Measurements from ENCODE around the gene ATP2A2. TPM values are rescaled to one million over a fixed set of nuclear protein-coding genes. Genes with fewer than 3 reads are reported as not detected.

ATP2A2 gene
- total RNA-seq, 4 donors from 2014 or later: 128 to 185 (median 178) TPM

- intact Hi-C loops (cut with DNase I; ENCODE audit: low total_unique reads) (no loop called here), in situ Hi-C loops (cut with MboI; ENCODE audit: low pct_ligation_motif_present in 1 of 4, low pct_unique_long_range_greater_than_20kb in 1 of 4, low sequenced_read_pairs in 3 of 4) (no loop called here)
- peaks cover 0 to 16% (median 4%) of the 10 kb centered on the region in 4 donors for H3K4me1 ChIP-seq
- H3K27me3 ChIP-seq: no peaks in the 10 kb centered on the region
- H3K36me3 ChIP-seq: no peaks in the 10 kb centered on the region
- no peak for TF ChIP-seq POLR2A (IDR thresholded peaks at IDR 0.05)
- H3K9me3 ChIP-seq: no peaks in the 10 kb centered on the region
- H3K27ac ChIP-seq: peak overlapping the region; percentile 42 to 74 (median 68)
- H3K4me3 ChIP-seq: no peak overlapping the region
- DNase-seq: no peak
- WGBS, 2 donors (ENCODE audit: low coverage in 1 of 2): 75 to 91% methylated on average over 2 to 5 of the region's 7 CpGs
Observed at GRCh38 chr12:110365489-110366320, 84.7 kb downstream of the ATP2A2 start.

DNA sequence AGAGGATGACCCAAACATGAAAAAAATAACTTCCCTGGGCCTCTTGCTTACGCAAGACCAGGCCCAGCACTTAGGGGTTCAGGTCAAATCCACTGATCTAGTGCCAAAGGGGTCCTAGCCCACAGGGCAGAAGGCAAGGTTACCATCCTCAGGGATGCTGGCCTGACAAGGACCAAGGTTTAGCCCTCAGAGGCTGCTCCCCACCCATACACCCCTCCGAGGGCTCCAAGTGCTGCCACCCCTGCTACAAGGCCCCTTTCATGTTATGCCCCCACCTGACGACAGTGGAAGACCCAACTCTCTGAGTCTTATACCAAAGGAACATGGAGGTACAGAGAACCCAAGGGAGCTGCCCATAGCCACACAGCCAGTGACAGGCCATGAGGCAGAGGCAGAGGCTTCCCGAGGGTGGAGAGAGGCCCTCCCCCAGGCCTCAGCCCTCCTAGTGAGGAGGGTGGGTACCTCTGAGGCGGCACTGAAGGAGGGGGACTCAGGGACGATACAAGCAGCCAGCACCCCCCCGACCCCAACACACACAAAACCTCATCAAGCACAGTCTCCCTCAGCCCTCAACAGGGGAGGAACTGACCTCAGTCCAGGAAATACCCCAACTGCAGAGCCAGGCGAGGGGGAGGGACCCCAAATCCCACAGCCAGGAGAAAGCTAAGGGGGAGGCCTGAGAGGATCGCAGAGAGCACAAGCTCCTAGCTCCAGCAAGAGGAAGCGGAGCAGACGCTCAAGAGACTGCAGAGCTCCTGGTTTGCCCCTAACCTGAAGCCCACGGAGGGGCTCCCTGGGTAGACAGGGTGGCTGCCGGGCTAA lies 85.5 kb downstream of the ATP2A2 start:
- H3K27ac ChIP-seq: peak overlapping the region; percentile 42 to 74 (median 68)
- H3K4me1 ChIP-seq: peaks cover 0 to 21% (median 4%) of the 10 kb centered on the region in 4 donors
- DNase-seq: no peak
- H3K36me3 ChIP-seq: no peaks in the 10 kb centered on the region
- H3K27me3 ChIP-seq: no peaks in the 10 kb centered on the region
- 64% methylated on average over 13 of the region's 13 CpGs; no CpG with 5 or more reads in 1 of the 2 donors for WGBS, 2 donors (ENCODE audit: low coverage in 1 of 2)
- TF ChIP-seq POLR2AphosphoS5 (IDR thresholded peaks at IDR 0.05) (no peak), EP300 (IDR thresholded peaks at IDR 0.05; ENCODE audit: low read depth) (no peak), POLR2A (IDR thresholded peaks at IDR 0.05) (no peak)
- TF ChIP-seq, protein P1, sequence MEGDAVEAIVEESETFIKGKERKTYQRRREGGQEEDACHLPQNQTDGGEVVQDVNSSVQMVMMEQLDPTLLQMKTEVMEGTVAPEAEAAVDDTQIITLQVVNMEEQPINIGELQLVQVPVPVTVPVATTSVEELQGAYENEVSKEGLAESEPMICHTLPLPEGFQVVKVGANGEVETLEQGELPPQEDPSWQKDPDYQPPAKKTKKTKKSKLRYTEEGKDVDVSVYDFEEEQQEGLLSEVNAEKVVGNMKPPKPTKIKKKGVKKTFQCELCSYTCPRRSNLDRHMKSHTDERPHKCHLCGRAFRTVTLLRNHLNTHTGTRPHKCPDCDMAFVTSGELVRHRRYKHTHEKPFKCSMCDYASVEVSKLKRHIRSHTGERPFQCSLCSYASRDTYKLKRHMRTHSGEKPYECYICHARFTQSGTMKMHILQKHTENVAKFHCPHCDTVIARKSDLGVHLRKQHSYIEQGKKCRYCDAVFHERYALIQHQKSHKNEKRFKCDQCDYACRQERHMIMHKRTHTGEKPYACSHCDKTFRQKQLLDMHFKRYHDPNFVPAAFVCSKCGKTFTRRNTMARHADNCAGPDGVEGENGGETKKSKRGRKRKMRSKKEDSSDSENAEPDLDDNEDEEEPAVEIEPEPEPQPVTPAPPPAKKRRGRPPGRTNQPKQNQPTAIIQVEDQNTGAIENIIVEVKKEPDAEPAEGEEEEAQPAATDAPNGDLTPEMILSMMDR (IDR thresholded peaks at IDR 0.05): no peak
- intact Hi-C loops (cut with DNase I; ENCODE audit: low total_unique reads): no loop called here
- no peaks in the 10 kb centered on the region for H3K9me3 ChIP-seq
- in situ Hi-C loops (cut with MboI; ENCODE audit: low pct_ligation_motif_present in 1 of 4, low pct_unique_long_range_greater_than_20kb in 1 of 4, low sequenced_read_pairs in 3 of 4): no loop called here
- H3K4me3 ChIP-seq: no peak overlapping the region

DNA sequence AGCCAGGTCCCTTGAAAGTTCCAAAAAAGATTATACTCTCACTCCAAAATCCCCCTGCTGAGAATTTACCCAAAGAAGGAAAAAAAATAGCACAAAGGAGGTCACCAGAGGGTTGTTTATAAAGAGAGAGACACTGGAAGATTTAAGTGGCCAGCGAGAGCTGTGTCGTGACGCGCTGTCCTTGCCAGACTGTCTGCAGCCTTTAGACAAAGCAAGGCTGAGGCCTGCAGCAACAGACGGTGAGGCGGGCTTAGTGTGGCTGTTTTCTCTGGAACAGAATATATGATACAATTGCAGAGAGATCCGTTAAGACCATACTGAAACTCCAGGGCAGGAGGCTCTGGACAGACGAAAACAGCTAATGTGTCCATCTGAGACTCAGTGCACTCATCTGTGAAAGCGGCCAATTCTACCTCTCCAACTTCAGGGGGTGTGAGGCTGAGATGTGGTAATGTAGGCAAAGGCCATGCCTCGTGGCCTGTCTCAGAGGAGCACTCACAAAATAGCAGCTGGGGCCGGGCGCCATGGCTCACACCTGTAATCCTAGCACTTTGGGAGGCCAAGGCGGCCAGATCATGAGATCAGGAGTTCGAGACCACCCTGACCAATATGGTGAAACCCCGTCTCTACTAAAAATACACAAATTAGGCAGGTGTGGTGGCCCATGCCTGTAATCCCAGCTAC lies 86.3 kb downstream of the ATP2A2 start:
- 76 to 80% methylated on average over 8 to 15 of the region's 15 CpGs for WGBS, 2 donors (ENCODE audit: low coverage in 1 of 2)
- no peak for TF ChIP-seq POLR2AphosphoS5 (IDR thresholded peaks at IDR 0.05)
- no peak for TF ChIP-seq POLR2A (IDR thresholded peaks at IDR 0.05)
- TF ChIP-seq, protein P1 (IDR thresholded peaks at IDR 0.05): no peak
- no peak for TF ChIP-seq EP300 (IDR thresholded peaks at IDR 0.05; ENCODE audit: low read depth)
- Histone ChIP-seq H3K9me3 (no peaks in the 10 kb centered on the region), H3K36me3 (no peaks in the 10 kb centered on the region), H3K27me3 (no peaks in the 10 kb centered on the region), H3K4me1 (peaks cover 0 to 27% (median 4%) of the 10 kb centered on the region in 4 donors), H3K4me3 (no peak overlapping the region), H3K27ac (peak overlapping the region; percentile 42 to 74 (median 68))
- DNase-seq: peak; percentile 23
- in situ Hi-C loops (cut with MboI; ENCODE audit: low pct_ligation_motif_present in 1 of 4, low pct_unique_long_range_greater_than_20kb in 1 of 4, low sequenced_read_pairs in 3 of 4): no loop called here
- intact Hi-C loops (cut with DNase I; ENCODE audit: low total_unique reads): no loop called here

- intact Hi-C loops (cut with DNase I; ENCODE audit: low total_unique reads): no loop called here
- no peaks in the 10 kb centered on the region for H3K27me3 ChIP-seq
- in situ Hi-C loops (cut with MboI; ENCODE audit: low pct_ligation_motif_present in 1 of 4, low pct_unique_long_range_greater_than_20kb in 1 of 4, low sequenced_read_pairs in 3 of 4): no loop called here
- peaks cover 0 to 14% (median 6%) of the 10 kb centered on the region in 4 donors for H3K36me3 ChIP-seq
- H3K27ac ChIP-seq: no peak overlapping the region
- H3K4me1 ChIP-seq: peaks cover 3 to 43% (median 7%) of the 10 kb centered on the region in 4 donors
- H3K9me3 ChIP-seq: no peaks in the 10 kb centered on the region
- WGBS, 2 donors (ENCODE audit: low coverage in 1 of 2): 90 to 98% methylated on average over 2 to 8 of the region's 8 CpGs
- no peak for DNase-seq
- TF ChIP-seq POLR2A (IDR thresholded peaks at IDR 0.05): no peak
- TF ChIP-seq, protein P1 (IDR thresholded peaks at IDR 0.05): no peak
- no peak for TF ChIP-seq EP300 (IDR thresholded peaks at IDR 0.05; ENCODE audit: low read depth)
- TF ChIP-seq POLR2AphosphoS5 (IDR thresholded peaks at IDR 0.05): no peak
- no peak overlapping the region for H3K4me3 ChIP-seq
Observed at GRCh38 chr12:110369992-110370391, 88.9 kb downstream of the ATP2A2 start.
